Mesothelial cell of epicardium (in vitro differentiated cells): ENCODE data around the gene WWOX. TPM values are rescaled to one million over a fixed set of nuclear protein-coding genes. Genes with fewer than 3 reads are reported as not detected.
A peak's percentile ranks its signal among the peaks of the same experiment; 100 is the strongest.

Experiments used
- DNase-seq, 2 experiments: peaks; one replicate each; pipeline ENCODE4 v3.0.0; 2021; ENCODE audit warnings: low spot score in 2 of 2; ENCODE audit not compliant: unreplicated experiment in 2 of 2
- H3K27ac Mint-ChIP-seq: 2 replicates; pipeline ENCODE4 v1.8.0; 2021; ENCODE audit warnings: mixed read lengths
- H3K27me3 Mint-ChIP-seq: 2 replicates; pipeline ENCODE4 v1.8.0; 2021; ENCODE audit warnings: low read depth, mixed read lengths
- H3K36me3 Mint-ChIP-seq: 2 replicates; pipeline ENCODE4 v1.8.0; 2021; ENCODE audit warnings: mixed read lengths
- H3K4me1 Mint-ChIP-seq: 2 replicates; pipeline ENCODE4 v1.8.0; 2021; ENCODE audit warnings: mixed read lengths
- H3K4me3 Mint-ChIP-seq: 2 replicates; pipeline ENCODE4 v1.8.0; 2021; ENCODE audit warnings: mild to moderate bottlenecking, moderate library complexity, mixed read lengths
- H3K9me3 Mint-ChIP-seq: 2 replicates; pipeline ENCODE4 v1.8.0; 2021; ENCODE audit warnings: mixed read lengths
- CTCF ChIP-seq: fragments of 200-600 bp; sonication (generic); IDR thresholded peaks from one replicate; pipeline ENCODE4 v1.5.0; 2021; ENCODE audit warnings: antibody characterized with exemption; ENCODE audit not compliant: unreplicated experiment
- total RNA-seq: library from RNA; stranded (reverse); gene quantifications from 3 replicates; pipeline ENCODE4 v1.2.1, GENCODE V29; 2021

The WWOX gene
- total RNA-seq, 1 donor from 2014 or later = 29.7 TPM

- H3K9me3 Mint-ChIP-seq = no peaks in the 10 kb centered on the region
- no peak for DNase-seq
- H3K27ac Mint-ChIP-seq = no peak overlapping the region
- peaks cover 2% of the 10 kb centered on the region for H3K27me3 Mint-ChIP-seq
- H3K4me3 Mint-ChIP-seq = no peak overlapping the region
- no peaks in the 10 kb centered on the region for H3K36me3 Mint-ChIP-seq
- H3K4me1 Mint-ChIP-seq = no peaks in the 10 kb centered on the region
- TF ChIP-seq CTCF = no peak
Observed at GRCh38 chr16:78441298-78441697, 341.8 kb downstream of the WWOX start.

GRCh38 chr16:78443542-78444364 lies 344.3 kb downstream of the WWOX start:
- Mint-ChIP-seq H3K9me3 (no peaks in the 10 kb centered on the region), H3K4me3 (no peak overlapping the region), H3K27ac (peak overlapping the region; percentile 25), H3K27me3 (peaks cover 2% of the 10 kb centered on the region), H3K4me1 (peaks cover 4% of the 10 kb centered on the region), H3K36me3 (no peaks in the 10 kb centered on the region)
- DNase-seq = no peak
- no peak for TF ChIP-seq CTCF

GRCh38 chr16:78445818-78446217 lies 346.4 kb downstream of the WWOX start:
- H3K9me3 Mint-ChIP-seq = no peaks in the 10 kb centered on the region
- DNase-seq = no peak
- TF ChIP-seq CTCF = no peak
- no peaks in the 10 kb centered on the region for H3K27me3 Mint-ChIP-seq
- H3K4me1 Mint-ChIP-seq = peaks cover 4% of the 10 kb centered on the region
- H3K27ac Mint-ChIP-seq = no peak overlapping the region
- H3K36me3 Mint-ChIP-seq = no peaks in the 10 kb centered on the region
- H3K4me3 Mint-ChIP-seq = no peak overlapping the region

- H3K4me3 Mint-ChIP-seq = no peak overlapping the region
- DNase-seq = no peak
Observed at GRCh38 chr16:78446486-78446885, 347.0 kb downstream of the WWOX start.

GRCh38 chr16:78446992-78447563 lies 347.6 kb downstream of the WWOX start:
- no peak overlapping the region for H3K27ac Mint-ChIP-seq
- no peaks in the 10 kb centered on the region for H3K36me3 Mint-ChIP-seq
- H3K27me3 Mint-ChIP-seq = no peaks in the 10 kb centered on the region
- H3K4me3 Mint-ChIP-seq = no peak overlapping the region
- DNase-seq = no peak
- peaks cover 4% of the 10 kb centered on the region for H3K9me3 Mint-ChIP-seq
- H3K4me1 Mint-ChIP-seq = peaks cover 8% of the 10 kb centered on the region
- TF ChIP-seq CTCF = no peak

More at GRCh38 chr16:78446486-78446885, 347.0 kb downstream of the WWOX start:
- Mint-ChIP-seq H3K36me3 (no peaks in the 10 kb centered on the region), H3K9me3 (no peaks in the 10 kb centered on the region), H3K4me1 (peaks cover 4% of the 10 kb centered on the region), H3K27ac (no peak overlapping the region), H3K27me3 (no peaks in the 10 kb centered on the region)
- TF ChIP-seq CTCF = no peak
